ENCODE results near the gene SKI. TPM values are rescaled to one million over a fixed set of nuclear protein-coding genes. Genes with fewer than 3 reads are reported as not detected.
A peak's percentile ranks its signal among the peaks of the same experiment; 100 is the strongest.

The SKI gene
- polyA plus RNA-seq, 3 donors = 0.20 to 6.6 (median 0.25) TPM

GRCh38 chr1:2215329-2215728 lies 12.8 kb upstream of the SKI start:
- no peak overlapping the region for H3K9ac ChIP-seq (ENCODE audit: insufficient read depth, low read length, poor library complexity, severe bottlenecking)
- no peak for DNase-seq
- peaks cover 0 to 4% (median 2%) of the 10 kb centered on the region in 7 donors for H3K9me3 Mint-ChIP-seq
- H3K27ac Mint-ChIP-seq = peak overlapping the region in 1 of 7 donors; percentile 40
- no peaks in the 10 kb centered on the region for H3K9me3 ChIP-seq (replicated peaks in 1 of 2; ENCODE audit: control insufficient read depth in 1 of 2, insufficient read depth in 1 of 2, low read length in 2 of 2)
- H3K4me2 ChIP-seq (replicated peaks; ENCODE audit: extremely low read depth, low read length, poor library complexity, severe bottlenecking) = no peak overlapping the region
- H3K36me3 ChIP-seq (replicated peaks in 1 of 2; ENCODE audit: control insufficient read depth in 1 of 2, insufficient read depth in 2 of 2, low read length in 2 of 2) = no peaks in the 10 kb centered on the region
- no peak overlapping the region for H2AFZ ChIP-seq (ENCODE audit: insufficient read depth, low read depth, low read length, poor library complexity, severe bottlenecking)
- no peak overlapping the region for H3K27ac ChIP-seq (ENCODE audit: low read depth in 1 of 2, low read length in 2 of 2)
- H3K79me2 ChIP-seq (ENCODE audit: insufficient read depth, low read length) = no peaks in the 10 kb centered on the region
- H3K27me3 ChIP-seq (ENCODE audit: control insufficient read depth in 2 of 2, insufficient read depth in 2 of 2, low read length in 2 of 2) = peaks cover 0 to 9% of the 10 kb centered on the region in 2 donors
- no peak for TF ChIP-seq CTCF (IDR thresholded peaks at IDR 0.05)
- peaks cover 17 to 22% of the 10 kb centered on the region in 2 donors for H3K4me1 ChIP-seq (ENCODE audit: control insufficient read depth in 1 of 2, insufficient read depth in 2 of 2, low read length in 2 of 2)
- H3K36me3 Mint-ChIP-seq = no peaks in the 10 kb centered on the region
- intact Hi-C loops (cut with micrococcal nuclease) = no loop called here
- H4K20me1 ChIP-seq (ENCODE audit: insufficient read depth, low read length) = no peaks in the 10 kb centered on the region
- no peak overlapping the region for H3K4me3 ChIP-seq (replicated peaks in 1 of 3; ENCODE audit: low read depth in 2 of 3, low read length in 3 of 3)
- WGBS (ENCODE audit: insufficient coverage) = 94% methylated on average over 11 of the region's 14 CpGs
- H3K4me3 Mint-ChIP-seq = no peak overlapping the region
- H3K4me1 Mint-ChIP-seq = peaks cover 16% of the 10 kb centered on the region
- peaks cover 7 to 20% (median 11%) of the 10 kb centered on the region in 3 donors for H3K27me3 Mint-ChIP-seq (ENCODE audit: low read depth in 3 of 3)

- Histone ChIP-seq H2AFZ (ENCODE audit: insufficient read depth, low read depth, low read length, poor library complexity, severe bottlenecking) (no peak overlapping the region), H3K4me2 (replicated peaks; ENCODE audit: extremely low read depth, low read length, poor library complexity, severe bottlenecking) (no peak overlapping the region), H3K79me2 (ENCODE audit: insufficient read depth, low read length) (no peaks in the 10 kb centered on the region), H3K27me3 (ENCODE audit: control insufficient read depth in 2 of 2, insufficient read depth in 2 of 2, low read length in 2 of 2) (peaks cover 0 to 7% of the 10 kb centered on the region in 2 donors), H4K20me1 (ENCODE audit: insufficient read depth, low read length) (no peaks in the 10 kb centered on the region), H3K9me3 (replicated peaks in 1 of 2; ENCODE audit: control insufficient read depth in 1 of 2, insufficient read depth in 1 of 2, low read length in 2 of 2) (no peaks in the 10 kb centered on the region), H3K9ac (ENCODE audit: insufficient read depth, low read length, poor library complexity, severe bottlenecking) (no peak overlapping the region), H3K27ac (ENCODE audit: low read depth in 1 of 2, low read length in 2 of 2) (no peak overlapping the region), H3K4me3 (replicated peaks in 1 of 3; ENCODE audit: low read depth in 2 of 3, low read length in 3 of 3) (no peak overlapping the region), H3K4me1 (ENCODE audit: control insufficient read depth in 1 of 2, insufficient read depth in 2 of 2, low read length in 2 of 2) (peaks cover 17 to 22% of the 10 kb centered on the region in 2 donors), H3K36me3 (replicated peaks in 1 of 2; ENCODE audit: control insufficient read depth in 1 of 2, insufficient read depth in 2 of 2, low read length in 2 of 2) (no peaks in the 10 kb centered on the region)
- intact Hi-C loops (cut with micrococcal nuclease) = no loop called here
- no peak overlapping the region for H3K27ac Mint-ChIP-seq
- H3K27me3 Mint-ChIP-seq (ENCODE audit: low read depth in 3 of 3) = peaks cover 4 to 21% (median 11%) of the 10 kb centered on the region in 3 donors
- H3K9me3 Mint-ChIP-seq = peaks cover 0 to 4% (median 2%) of the 10 kb centered on the region in 7 donors
- TF ChIP-seq CTCF (IDR thresholded peaks at IDR 0.05) = no peak
- H3K36me3 Mint-ChIP-seq = no peaks in the 10 kb centered on the region
- WGBS (ENCODE audit: insufficient coverage) = 97% methylated on average over 24 of the region's 25 CpGs
- no peak overlapping the region for H3K4me3 Mint-ChIP-seq
- DNase-seq = no peak
- peaks cover 16% of the 10 kb centered on the region for H3K4me1 Mint-ChIP-seq
Observed at GRCh38 chr1:2215909-2216766, 12.0 kb upstream of the SKI start.

Data from CD14-positive monocyte (primary cell).